Stimulated activated CD8-positive, alpha-beta memory T cell treated with anti-CD3 and anti-CD28 coated beads, Interleukin-15, amount 100 ng/mL, for 4 hours (primary cell): ENCODE measurements around the gene VPS52.
"Not testable (repeated sequence)": the region's sequence is repeated elsewhere in the genome, so short reads cannot be mapped to it uniquely, and the experiment has no call there.

Experiments
- DNase-seq, 2 donors: peaks; one replicate each; pipeline ENCODE4 v3.0.0-alpha.2; 2020; ENCODE audit warnings: low read depth in 2 of 2

VPS52 gene

DNA sequence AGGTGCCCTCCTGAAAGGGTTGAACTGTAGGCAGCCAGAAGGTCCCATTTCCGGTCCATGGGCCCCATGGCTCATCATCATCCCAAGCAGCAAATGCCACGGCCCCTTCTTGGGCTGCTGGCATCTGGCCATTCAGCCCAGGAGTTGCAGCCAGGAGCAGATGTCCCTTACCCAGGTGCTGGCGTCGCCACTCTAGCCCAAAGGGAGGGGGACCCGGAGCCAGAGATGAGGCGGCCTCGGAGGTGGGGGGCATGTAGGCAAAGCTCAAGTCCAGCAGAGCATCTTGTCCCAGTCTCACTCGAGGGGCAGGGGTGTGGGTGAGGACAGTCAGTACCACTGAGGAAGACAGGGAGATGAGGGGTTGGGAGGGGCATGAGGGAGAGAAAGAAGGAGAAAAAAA is 33.4 kb upstream of the VPS52 start:
- no peak for DNase-seq

DNA sequence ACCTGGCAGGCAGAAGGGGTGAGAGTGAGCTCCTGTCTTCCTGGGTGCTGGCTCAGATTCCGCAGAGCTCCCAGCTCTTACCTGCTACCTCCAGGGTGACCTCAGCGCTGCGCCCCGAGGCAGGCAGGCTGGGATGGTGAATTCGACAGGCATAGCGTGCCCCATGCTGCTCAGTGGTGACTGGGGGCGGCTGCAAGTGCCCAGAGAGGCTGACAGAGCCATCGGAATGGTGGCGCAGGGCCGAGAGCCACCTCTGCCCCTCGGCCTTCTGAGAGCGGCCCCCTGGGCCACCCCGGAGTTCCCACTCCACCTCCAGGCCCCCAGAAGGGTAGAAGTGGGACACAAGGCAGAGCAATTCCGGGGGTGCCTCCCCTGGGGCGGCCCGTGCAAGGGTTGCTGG is 32.5 kb upstream of the VPS52 start:
- no peak for DNase-seq

DNA sequence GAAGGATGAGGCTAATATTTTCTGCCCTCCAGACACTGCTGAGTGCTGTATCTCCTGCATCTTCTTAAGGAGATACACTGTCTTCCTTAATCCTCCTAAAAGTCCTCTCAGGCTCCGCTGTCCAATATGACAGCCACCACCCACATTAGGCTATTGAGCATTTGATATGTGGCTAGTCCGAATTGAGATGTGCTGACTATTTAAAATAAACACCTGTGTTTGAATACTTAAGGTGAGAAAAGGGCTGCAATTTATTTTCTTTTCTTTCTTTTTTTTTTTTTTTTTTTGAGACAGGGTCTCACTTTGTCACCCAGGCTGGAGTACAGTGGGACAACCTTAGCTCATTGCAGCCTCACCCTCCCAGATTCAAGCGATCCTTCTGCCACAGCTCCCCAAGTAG is 30.2 kb upstream of the VPS52 start:
- no peak for DNase-seq

DNA sequence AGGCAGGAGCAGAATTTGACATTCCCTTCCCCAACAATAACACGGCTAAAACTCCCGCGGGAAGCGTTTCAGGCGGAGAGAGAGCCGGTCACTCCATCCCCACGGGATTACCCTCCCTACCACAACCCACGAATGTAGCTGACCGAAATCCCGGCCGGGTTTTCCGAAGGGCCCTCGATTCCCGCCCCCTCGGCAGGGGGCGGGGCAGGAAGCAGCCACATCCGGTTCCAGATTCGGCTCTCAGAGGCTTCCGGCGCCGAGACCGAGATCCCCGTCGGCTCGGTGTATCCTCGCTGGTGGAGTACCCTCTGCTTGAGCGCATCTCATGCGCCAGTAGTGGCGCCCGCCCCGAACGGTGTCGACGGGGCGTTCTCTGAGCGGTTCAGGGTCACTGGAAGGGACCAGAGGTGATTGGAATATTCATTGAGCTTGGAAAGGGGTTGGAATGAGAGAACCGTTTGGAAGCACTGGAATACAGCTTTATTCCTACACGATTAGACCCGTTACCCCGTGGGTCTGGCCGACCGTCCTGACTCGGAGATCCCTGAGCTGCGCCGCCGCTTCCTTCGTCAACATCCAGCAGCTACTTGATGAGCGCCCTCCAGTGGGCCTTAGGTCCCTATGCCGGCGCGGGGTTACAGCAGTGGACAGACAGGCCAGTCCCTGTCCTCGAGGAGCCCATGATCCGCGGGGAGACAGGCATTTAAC is 27.7 kb upstream of the VPS52 start:
- peak; percentile 84 to 85 for DNase-seq

DNA sequence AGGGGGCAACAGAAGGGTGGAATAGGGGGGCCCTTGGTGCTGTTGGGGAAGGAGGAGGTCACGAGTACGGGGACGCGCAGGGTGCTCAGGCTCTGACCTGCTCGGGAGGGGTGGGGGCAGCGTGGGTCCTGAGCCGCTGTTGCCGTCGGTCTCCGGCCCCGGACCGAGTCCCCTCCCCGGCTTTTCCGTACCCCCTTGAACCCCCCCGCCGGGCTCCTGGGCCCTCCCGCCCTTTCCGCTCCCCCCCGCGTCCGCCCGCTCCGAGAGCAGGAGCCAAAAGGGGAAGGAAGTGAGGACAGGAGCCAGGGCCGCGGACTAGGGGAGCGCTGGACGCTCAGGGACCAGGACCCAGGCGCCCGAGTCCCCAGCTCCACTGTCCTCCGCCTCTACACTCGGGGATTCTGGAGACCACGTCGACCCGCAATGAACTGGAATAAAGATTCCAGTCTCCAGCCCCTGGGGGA is 27.1 kb upstream of the VPS52 start, which contains the start of gene RGL2:
Gene RGL2, minus strand, starts transcription at position 170 of the 464 bp plus-strand sequence. CDS start 332 bp downstream, outside the sequence.
- DNase-seq = peak; percentile 39 to 47

DNA sequence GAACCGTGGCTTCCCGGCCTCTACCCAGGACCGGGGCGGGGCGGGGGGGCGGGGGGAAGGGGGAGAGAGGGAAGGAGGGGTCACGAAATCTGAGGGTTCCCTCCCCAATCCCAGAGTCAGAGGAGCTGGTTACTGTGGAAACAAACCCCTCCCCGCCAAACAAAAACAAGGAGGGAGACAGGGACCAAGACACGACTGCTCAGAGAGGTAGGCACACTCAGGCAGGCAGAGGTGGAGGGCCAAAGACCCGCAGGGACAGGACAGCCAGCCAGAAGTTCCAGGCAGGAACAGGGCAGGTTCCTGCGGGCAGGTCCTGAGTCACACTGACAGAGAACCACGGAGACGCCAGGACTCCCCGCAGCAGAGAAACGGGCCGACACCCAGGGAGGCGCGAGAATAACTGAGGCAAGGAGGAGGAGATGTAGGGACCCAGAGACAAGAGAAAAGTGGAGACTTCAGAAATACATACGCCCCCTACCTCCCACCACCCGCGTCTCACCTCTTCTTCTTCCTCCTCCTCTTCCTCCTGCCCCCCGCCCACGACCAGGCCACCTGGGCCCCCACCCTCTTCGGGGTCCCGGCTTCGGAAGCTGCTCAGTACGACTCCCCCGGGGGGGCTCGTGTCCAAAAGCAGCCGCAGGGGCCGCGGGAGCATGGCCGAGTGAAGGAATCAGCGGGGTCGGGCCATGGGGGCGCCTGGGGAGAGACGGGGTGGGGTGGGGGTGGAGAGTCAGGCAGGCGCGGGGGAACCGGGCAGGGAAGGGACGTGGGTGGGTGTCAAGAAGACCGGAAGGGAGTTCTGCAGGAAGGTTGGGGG is 26.5 kb upstream of the VPS52 start:
- no peak for DNase-seq

DNA sequence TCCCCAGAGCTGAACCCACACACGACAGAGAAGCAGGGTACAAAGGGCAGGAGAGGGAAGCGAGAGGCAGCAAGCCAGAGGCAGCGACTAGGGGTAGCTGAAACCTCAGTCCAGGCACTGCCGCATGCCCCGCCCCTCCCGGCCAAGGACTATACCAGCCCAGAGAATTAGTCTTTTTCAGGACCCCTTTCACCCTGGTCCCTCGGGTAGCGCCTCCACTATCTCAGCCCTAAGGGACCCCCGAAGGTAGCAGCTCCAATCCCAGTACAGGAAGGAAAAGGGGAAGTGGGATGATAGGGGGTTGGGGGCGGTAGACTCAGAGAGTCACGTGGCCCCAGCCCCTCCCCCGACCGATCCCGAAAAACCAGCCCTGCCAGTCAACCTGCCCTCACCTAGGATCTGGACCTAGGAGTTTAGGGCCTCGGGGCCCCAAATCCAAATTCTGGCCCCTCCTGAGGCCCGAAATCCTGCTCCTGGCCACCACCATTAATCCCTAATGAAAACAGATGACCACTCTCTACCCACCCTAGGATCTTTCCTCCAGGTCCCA is 25.8 kb upstream of the VPS52 start:
- no peak for DNase-seq

DNA sequence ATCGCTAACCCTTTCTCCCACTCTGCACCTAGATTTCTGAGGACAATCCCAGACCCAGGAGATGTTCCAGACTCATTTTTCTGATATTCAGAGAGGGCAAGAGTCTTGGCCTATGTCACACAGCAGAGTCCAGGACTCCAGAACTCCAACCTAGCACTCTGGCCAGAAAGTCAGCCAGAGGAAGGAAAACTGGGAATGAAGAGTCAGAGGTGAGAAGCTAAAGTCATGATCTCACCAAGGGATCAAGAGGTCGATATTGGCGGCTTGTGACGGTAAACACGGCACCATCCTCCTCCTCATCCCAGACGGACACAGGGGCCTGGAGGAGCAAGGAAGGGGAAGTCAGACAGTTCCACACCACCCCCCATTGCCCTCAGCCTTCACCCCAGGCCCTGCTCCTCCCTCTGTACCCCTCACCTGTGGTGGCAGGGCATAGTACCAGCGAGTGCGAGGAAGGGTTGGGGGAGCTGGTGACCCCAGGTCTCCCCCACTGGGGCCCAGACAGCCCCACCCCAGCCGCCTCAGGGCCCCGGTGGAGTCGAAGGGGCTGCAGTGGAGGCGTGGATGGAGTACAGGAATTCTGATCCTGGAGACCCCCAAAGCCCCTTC is 25.2 kb upstream of the VPS52 start:
- no peak for DNase-seq

DNA sequence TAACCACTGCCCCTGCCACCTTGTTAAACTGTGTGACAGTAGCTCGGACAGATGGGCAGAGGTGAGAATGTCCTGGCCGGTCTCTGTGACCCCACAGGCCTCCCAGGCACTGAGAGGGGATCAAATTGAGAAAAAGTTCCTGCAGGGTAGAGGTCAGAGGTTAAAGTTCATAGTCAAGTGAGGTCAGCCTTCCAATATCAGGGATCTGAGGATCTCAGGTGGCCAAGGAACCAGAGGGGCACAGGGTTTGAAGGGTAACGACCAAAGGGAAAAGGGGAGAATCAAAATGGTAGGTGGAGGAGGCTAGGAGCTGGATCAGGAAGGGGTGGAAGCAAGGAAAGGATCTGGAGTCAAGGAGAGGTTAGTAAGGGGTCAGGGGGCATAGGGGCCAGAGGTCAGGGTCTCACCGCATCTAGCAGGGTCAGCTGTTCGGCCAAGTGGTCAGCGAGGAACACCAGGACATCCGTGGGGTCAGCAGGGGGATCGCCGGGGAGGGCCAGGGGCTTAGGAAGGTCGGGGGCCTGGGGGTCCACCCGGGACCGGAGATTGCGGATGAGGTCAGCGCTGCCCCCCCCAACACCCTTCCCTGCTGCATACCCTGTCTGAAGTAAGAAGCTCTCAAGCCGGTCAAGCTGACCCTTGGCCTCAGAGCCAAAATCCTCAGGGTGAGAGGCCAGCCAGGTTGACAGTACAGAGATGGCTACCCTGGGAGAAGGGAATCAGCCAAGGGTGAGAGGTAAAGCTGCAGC is 24.1 kb upstream of the VPS52 start:
- DNase-seq = no peak

DNA sequence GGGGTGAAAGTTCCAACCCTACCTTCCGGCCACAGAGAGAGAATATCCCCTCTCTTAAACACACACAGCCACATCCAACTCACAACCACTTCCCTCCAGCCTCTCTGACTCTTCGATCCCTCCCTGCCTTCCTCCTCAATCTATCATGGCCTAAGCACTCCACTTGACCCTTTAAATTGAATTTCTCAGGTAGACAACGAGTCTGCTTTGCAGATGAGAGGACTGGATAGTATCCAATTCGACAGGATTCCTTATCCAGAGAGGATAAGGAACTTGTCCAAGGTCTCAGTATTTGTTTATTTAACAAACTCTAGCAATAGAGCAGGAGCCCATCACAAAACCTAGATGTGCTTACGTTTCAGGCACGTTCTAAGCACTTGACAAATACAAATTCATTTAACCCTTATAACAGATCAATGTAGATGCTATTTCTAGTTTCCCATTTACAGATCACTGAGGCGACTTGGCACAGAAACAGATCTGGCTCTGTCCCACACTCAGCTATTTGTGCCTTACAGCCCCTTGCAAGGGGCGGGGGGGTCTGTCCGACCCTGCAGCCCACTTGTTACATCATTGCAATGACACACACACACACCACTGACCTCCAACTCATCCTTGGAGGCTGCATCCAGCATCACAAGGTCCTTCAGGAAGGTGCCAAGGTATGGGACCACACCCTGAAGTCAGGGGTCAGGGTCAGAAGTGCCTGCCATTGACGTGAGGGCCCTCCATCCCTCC is 22.6 kb upstream of the VPS52 start:
- DNase-seq = no peak

DNA sequence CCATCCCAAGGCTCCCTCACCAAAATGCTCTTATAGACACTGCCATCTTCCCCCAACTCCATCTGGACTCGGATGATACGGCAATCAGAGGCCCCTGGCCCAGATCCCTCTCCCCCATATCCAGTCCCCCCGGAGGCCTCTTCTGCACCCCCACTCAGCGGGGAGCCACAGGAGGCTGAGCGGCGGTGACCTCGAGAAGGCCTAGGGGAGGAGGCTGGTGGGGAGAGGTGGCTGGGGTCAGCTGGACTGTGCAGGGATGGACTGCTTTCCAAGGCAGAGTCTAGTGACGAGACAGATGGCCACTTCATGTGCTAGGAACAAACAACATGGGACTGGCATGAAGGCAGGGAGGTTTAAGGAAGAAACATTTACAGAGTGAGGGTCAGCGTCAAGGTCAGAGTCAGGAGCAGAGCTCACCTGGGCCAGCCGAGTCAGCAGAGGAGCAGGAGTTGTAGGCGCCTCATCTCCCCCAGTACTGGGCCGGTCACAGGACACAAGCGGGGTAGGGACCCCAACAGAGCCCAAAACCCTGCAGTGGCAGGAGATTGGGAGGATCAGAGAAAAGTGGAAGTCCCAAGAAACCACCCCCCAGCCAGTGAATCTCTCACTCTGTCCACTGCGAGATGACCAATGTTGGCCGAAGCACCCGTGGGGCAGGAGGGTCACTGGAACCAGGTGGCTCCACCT is 21.5 kb upstream of the VPS52 start:
- DNase-seq = no peak

DNA sequence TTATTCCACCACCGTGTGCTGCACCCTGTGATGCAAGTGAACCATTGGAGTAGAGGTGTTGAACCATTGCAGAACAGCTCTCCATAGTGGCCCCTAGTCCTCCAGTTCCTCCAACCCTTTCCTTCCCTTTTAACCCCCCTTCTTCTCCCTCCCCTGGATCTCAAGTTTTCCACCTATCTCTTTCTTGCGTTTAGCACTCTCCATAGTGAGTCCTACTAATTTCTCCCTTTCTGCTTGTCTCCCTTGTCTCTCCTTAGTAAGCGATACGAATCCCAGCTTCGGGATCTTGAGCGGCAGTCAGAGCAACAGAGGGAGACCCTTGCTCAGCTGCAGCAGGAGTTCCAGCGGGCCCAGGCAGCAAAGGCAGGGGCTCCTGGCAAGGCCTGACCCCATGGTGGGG is 18.8 kb upstream of the VPS52 start:
- no peak for DNase-seq

DNA sequence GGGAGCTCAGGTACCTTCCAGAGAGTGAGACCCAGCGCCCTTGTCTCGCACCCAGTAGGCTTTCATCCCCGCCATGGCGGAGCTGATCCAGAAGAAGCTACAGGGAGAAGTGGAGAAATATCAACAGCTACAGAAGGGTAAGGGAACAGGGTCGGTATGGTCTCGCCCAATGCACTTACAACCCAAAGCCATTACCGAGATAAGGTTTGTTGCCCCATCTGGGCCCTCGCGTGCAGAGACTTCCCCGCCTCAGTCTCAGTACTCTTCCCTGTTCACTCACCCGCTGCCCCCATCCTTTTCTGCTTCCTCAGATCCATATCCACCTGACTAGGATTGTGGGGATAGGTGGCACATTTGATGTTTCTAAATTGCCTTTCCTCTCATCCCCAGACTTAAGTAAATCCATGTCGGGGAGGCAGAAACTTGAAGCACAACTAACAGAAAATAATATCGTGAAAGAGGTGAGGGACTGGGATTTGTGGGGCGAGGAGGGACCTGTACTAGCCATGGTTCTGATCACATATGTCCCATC is 18.2 kb upstream of the VPS52 start:
- no peak for DNase-seq

DNA sequence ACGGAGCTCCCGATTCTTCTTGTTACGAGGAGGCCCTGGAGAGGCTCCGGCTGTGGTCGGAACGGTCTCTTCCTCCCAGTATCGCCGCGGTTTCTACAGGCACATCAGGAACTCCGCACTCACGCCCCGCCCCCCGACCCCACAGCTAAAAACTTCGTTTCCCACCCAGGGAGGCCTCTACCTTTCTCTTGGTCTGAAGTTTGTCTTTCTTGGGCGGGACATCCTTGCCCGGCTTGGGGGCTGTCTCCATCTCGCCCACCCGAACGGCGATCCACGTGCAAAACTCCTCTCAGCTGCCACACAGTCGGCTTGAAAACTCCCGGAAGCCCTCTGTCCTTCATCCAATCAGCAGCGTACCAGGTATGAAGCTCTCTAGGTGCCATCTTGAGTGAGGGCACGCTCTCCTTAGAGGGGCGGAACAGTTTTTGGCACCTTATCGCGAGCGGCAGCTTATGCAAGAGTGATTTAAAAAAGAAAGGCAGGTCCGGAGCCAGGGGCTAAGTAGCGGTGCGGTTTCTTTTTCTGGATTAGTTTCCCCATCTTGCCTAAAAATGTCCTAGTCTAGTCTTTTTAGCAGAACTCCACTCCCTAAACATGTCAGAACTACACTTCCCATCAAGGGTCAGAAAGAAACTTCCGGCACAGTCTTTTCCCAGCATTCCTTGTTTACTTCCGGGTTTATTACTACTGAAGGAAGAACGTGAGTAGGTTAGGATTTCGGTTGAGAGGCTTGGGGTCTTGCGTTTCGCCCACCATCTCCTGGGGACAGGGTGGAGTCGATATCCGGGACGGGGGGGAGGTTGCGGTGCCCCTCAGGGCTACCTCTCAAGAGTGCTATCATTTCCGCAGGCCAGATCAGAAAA is 17.5 kb upstream of the VPS52 start, which contains the start of the genes PFDN6 and WDR46:
Gene PFDN6, plus strand, starts transcription at position 681 of the 863 bp plus-strand sequence. CDS start 256 bp downstream, outside the sequence.
Gene WDR46, minus strand, starts transcription at position 319 of the 863 bp plus-strand sequence. Its CDS starts 69 bp downstream, at position 250.
- peak; percentile 64 to 80 for DNase-seq

DNA sequence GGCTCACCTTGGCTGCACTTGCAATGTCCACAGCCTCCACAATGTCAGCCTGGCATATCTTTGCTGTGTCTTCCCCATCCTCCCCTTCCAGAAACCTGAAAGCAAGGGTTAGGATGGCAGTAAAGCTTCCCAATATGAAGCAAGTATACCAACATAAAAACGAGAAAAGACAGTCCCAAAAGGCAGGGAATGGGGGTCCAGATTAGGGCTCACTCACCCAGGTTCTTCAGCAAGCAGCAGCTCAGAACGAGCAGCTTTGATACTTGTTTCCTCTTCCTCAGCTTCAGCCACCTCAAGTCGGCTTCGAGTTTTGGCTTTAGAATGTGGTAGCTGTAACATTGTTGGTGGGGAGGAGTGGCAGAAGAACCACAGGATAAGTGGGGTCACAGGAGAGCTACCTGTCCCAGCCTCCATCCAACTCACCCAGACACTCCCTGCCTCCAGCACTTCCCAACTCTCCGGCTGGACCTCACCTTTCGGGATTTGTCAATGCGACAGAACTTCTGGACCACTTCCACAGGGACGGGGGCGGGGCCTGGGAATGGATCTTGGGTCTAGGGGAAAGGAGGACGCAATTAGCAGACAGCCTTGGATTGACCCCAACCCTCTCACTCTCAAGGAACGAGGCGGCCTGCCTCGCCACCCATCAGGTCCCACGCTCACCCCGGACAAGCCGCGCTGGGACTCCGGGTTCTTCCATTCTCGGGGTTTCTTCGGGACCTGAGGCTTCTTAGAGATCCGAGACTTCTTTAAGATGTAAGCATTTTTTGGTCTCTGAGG is 16.7 kb upstream of the VPS52 start:
- DNase-seq = no peak

DNA sequence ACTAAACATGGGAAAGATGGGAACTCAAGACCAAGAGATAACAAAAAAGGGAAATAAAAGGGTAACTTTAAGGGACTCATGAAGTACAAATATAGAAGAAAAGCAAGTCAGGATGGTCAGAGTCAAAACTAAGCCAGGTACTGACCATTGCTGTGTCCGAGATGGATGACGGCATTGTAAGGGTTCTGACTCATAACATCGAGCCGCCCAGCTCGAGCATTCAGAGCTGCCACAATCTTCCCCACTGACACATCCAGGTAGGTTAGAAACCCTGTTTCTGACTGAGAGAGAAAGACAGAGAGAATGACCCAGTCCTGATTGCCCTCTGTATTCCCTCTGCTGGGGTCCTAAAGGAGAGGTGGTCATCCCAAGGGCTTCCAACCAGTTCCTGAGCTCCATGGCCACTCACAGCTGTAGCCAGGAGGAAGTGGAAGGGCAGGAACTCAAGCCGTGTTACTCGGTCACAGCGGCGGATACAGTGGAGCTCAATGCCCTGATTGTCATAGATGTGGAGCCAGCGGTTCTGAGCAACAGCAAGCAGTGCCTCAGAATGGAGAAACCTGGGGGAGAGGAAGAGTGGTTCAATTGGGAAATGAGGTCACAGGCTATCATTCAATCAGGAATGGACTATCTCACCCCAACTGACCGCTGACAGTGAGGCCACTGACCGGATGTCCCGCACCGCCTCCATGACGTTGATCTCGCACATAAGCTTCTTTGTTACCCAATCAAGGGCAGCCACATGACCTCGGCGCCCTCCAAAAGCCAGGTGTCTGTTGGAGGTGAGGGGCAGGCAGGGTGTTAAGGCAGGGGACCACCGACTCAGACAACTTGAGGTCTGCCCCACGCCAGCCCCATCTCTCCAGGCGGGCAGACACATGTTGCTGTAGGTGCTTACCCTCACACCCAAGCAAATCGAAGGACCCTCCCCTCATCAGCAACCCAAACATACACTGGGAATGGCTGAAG is 15.6 kb upstream of the VPS52 start:
- DNase-seq = no peak

DNA sequence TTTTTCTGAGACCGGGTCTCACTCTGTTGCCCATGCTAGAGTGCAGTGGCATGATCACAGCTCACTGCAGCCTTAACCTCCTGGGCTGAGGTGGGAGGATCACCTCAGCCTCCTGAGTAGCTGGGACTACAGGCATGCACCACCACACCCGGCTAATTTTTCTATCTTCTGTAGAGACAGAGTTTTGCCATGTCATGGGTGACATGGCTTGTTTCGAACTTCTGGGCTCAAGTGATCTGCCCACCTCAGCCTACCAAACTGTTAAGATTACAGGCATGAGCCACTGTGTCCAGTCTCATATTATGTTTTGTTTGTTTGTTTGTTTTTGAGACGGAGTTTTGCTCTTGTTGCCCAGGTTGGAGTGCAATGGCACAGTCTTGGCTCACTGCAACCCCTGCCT is 13.5 kb upstream of the VPS52 start:
- not testable (repeated sequence) for DNase-seq
